ENCODE results near the gene MYLK.

DNA sequence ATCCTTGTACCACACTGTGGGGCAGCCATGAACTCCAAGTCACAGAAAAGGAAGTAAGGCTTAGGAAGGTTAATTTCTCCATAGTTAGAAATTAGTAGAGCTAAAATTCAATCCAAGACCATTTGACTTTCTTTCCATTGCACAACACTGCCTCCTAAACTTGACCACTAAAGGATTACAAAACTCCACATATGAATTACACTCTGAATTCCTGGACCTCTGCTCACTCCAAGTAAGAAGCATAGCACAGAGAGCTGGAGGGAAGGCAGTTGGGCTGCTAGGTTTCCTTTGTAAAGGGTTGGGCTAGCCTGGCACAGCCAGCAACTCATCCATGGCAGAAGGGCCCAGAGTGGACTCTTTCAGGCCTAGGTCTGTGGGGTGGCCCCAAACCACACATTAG, 134.4 kb downstream of the MYLK start:
- TF ChIP-seq, protein P1, sequence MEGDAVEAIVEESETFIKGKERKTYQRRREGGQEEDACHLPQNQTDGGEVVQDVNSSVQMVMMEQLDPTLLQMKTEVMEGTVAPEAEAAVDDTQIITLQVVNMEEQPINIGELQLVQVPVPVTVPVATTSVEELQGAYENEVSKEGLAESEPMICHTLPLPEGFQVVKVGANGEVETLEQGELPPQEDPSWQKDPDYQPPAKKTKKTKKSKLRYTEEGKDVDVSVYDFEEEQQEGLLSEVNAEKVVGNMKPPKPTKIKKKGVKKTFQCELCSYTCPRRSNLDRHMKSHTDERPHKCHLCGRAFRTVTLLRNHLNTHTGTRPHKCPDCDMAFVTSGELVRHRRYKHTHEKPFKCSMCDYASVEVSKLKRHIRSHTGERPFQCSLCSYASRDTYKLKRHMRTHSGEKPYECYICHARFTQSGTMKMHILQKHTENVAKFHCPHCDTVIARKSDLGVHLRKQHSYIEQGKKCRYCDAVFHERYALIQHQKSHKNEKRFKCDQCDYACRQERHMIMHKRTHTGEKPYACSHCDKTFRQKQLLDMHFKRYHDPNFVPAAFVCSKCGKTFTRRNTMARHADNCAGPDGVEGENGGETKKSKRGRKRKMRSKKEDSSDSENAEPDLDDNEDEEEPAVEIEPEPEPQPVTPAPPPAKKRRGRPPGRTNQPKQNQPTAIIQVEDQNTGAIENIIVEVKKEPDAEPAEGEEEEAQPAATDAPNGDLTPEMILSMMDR (IDR thresholded peaks at IDR 0.05; ENCODE audit: low read length) = no peak
- no peak for TF ChIP-seq EZH2 (IDR thresholded peaks at IDR 0.05; ENCODE audit: borderline replicate concordance, low read length)

Measured in OCI-LY1 (cell line).